Body of pancreas (tissue), 4 donors: Measurements from ENCODE around the gene HAPLN3.

Experiments
- CTCF ChIP-seq, 7 experiments: fragments of 450-650 bp in 4 of 7; fragments of 200-600 bp in 3 of 7; sonication (generic) in 3 of 7; IDR thresholded peaks; one replicate each; pipeline ENCODE4 v1.5.1; 2016 to 2019; ENCODE audit warnings: antibody characterized with exemption in 7 of 7
- POLR2A ChIP-seq, 3 donors: fragments of 450-650 bp; IDR thresholded peaks; one replicate each; pipeline ENCODE4 v1.6.1; 2016; ENCODE audit warnings: antibody characterized with exemption in 3 of 3, mild to moderate bottlenecking in 2 of 3

DNA sequence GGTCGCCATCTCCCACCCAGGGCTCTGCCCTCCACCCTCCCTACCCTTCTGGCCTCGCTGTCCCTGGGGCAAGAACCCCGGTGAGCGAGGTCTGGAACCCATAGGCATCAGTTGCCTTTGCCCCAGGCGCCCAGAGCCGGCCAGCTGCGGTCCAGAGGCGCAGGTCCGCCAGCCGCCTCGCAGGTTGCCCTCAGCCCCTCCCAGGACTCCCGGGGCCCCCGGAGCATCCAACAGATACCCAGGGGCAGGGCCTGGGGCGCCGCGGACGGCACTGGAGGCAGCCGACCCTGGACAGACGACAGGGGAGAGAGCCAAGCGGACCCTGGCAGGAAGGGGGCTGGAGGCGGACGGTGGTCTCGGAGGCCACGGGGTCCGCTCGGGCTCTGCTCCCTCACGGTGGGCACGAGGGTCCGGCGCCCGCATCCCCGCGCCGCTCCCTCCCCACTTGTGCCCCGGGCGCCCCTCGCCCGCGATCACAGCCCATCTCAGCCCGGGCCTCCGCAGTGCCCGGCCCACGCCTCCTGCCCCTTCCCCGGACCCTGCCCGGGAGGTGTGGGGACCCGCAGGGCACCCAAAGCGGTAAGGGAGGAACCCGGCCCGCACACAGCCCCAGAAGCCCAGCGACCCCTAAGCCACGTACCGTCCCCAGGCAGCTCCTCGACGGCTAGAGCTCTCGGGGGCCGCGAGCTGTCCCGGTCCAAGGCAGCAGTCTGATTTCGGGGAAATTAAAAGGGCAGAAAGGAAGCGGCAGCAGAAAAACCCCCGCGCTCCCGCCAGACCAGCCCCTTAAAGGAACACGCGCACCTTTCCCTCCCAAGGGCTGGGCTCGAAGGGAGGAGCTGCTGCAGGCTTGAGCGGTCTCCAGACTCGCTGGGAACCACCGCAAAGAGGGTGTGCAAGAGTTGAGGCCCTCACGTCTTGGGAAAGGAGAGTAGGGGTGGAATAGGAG, at the start of gene HAPLN3:
- TF ChIP-seq CTCF (IDR thresholded peaks at IDR 0.05) (no peak), POLR2A (IDR thresholded peaks at IDR 0.05) (no peak)
